SJSA1 (cell line): ENCODE data around the gene GLRX3. TPM values are rescaled to one million over a fixed set of nuclear protein-coding genes. Genes with fewer than 3 reads are reported as not detected.

Experiments
- DNase-seq, 2 experiments: peaks; one replicate each; pipeline ENCODE4 v3.0.0-alpha.2; 2015 to 2020; ENCODE audit warnings: low spot score in 2 of 2, low read depth in 1 of 2
- H3K27ac ChIP-seq: fragments of 250-450 bp; sonication (Bioruptor Pico); 2 replicates; pipeline ENCODE4 v1.5.1; 2020; ENCODE audit warnings: mild to moderate bottlenecking, moderate library complexity
- H3K27me3 ChIP-seq: fragments of 250-450 bp; sonication (Bioruptor Pico); replicated peaks from 2 replicates; pipeline ENCODE4 v1.5.1; 2020; ENCODE audit warnings: mild to moderate bottlenecking, moderate library complexity
- H3K36me3 ChIP-seq: fragments of 250-450 bp; sonication (Bioruptor Pico); 2 replicates; pipeline ENCODE4 v1.5.1; 2020; ENCODE audit warnings: mild to moderate bottlenecking
- H3K4me1 ChIP-seq: fragments of 250-450 bp; sonication (Bioruptor Pico); replicated peaks from 2 replicates; pipeline ENCODE4 v1.6.1; 2021; ENCODE audit warnings: mild to moderate bottlenecking
- H3K4me3 ChIP-seq: fragments of 250-450 bp; sonication (Bioruptor Pico); 2 replicates; pipeline ENCODE4 v1.5.1; 2020; ENCODE audit warnings: mild to moderate bottlenecking
- H3K9me3 ChIP-seq: fragments of 250-450 bp; sonication (Bioruptor Pico); replicated peaks from 2 replicates; pipeline ENCODE4 v1.5.1; 2020; ENCODE audit warnings: mild to moderate bottlenecking
- total RNA-seq: library from RNA; depleted of rRNA; stranded (reverse); fragments of >200 nt; shearing (Covaris generic); gene quantifications from 2 replicates; pipeline ENCODE4 v1.2.3, GENCODE V29; 2014; rRNA removed

Gene GLRX3
- total RNA-seq, 1 experiment from 2014 or later, result 221 TPM

GRCh38 chr10:130215151-130215930, 79.2 kb downstream of the GLRX3 start:
- no peaks in the 10 kb centered on the region for H3K27me3 ChIP-seq
- no peaks in the 10 kb centered on the region for H3K9me3 ChIP-seq
- H3K36me3 ChIP-seq, result no peaks in the 10 kb centered on the region
- no peaks in the 10 kb centered on the region for H3K4me1 ChIP-seq
- H3K4me3 ChIP-seq, result no peak overlapping the region
- H3K27ac ChIP-seq, result no peak overlapping the region
- no peak for DNase-seq

DNA sequence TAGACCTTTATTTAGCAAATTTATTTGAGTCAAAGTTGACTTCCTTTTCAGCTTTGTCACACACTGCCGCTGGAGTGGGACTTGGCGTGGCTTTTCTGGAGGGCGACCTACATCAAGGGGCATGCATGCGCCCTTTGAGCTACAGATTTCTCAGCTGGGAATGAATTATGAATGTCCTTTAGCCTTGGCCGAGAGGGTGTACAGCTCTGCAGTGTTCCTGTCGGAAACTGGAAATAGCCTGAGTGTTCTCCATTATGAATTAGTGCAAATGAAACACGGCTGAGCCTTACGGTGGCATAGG, 79.7 kb downstream of the GLRX3 start:
- no peak overlapping the region for H3K4me3 ChIP-seq
- no peak overlapping the region for H3K27ac ChIP-seq
- H3K9me3 ChIP-seq, result no peaks in the 10 kb centered on the region
- H3K27me3 ChIP-seq, result no peaks in the 10 kb centered on the region
- DNase-seq, result no peak
- no peaks in the 10 kb centered on the region for H3K36me3 ChIP-seq
- H3K4me1 ChIP-seq, result no peaks in the 10 kb centered on the region

DNA sequence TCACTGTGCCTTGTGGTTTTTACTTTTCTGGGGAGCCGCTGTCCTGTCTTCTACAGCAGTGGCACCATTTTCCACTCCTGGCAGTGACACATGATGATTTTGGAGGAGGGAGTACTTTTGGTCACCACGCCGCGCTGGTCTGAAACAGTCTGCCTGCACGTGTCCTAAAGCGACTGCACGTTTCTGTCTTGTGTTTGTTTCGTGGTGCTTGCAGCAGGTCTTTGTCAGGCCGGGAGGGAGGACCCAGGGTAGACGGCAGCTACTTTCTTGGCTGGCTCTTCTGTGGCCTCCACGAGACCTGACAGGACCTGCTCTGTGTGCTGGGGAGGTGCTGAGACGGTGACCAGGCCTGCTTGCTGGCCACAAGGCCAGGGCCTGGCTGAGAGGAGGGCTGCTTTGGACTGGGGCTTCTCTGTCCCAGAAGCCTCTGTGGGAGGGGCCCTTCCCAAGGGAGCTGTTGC, 82.0 kb downstream of the GLRX3 start:
- no peaks in the 10 kb centered on the region for H3K36me3 ChIP-seq
- no peaks in the 10 kb centered on the region for H3K27me3 ChIP-seq
- H3K9me3 ChIP-seq, result no peaks in the 10 kb centered on the region
- no peaks in the 10 kb centered on the region for H3K4me1 ChIP-seq
- no peak overlapping the region for H3K27ac ChIP-seq
- no peak overlapping the region for H3K4me3 ChIP-seq
- DNase-seq, result peak in 1 of 2 experiments; percentile 31

DNA sequence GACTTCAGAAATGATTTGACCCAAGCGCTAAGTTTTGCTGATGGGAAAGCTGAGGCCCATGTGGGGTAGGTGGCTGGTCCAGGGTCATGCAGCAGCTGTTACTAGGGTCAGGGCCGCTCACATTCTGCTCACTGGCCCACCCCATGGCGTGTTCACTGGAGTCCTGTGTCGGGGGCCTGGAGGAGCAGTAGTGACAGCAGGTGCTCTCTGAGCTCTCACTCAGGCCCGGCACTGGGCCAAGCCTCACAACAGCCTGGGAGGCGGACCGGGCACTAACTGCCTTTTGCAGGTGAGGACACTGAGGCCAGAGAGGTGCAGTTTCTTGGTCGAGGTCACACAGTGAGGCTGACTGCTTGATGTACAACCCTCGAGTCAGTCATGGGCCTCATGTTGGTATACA, 82.7 kb downstream of the GLRX3 start:
- peak in 1 of 2 experiments; percentile 19 for DNase-seq
- no peaks in the 10 kb centered on the region for H3K27me3 ChIP-seq
- no peaks in the 10 kb centered on the region for H3K9me3 ChIP-seq
- H3K4me1 ChIP-seq, result no peaks in the 10 kb centered on the region
- H3K4me3 ChIP-seq, result no peak overlapping the region
- no peak overlapping the region for H3K27ac ChIP-seq
- H3K36me3 ChIP-seq, result no peaks in the 10 kb centered on the region

GRCh38 chr10:130220251-130221185, 84.3 kb downstream of the GLRX3 start:
- Histone ChIP-seq H3K4me1 (no peaks in the 10 kb centered on the region), H3K4me3 (no peak overlapping the region), H3K27ac (no peak overlapping the region), H3K36me3 (no peaks in the 10 kb centered on the region), H3K27me3 (no peaks in the 10 kb centered on the region), H3K9me3 (no peaks in the 10 kb centered on the region; the same call in 1 of the 2 replicates)
- DNase-seq, result peak in 1 of 2 experiments; percentile 38

- H3K27ac ChIP-seq, result no peak overlapping the region
- no peak overlapping the region for H3K4me3 ChIP-seq
- no peaks in the 10 kb centered on the region for H3K27me3 ChIP-seq
- peak in 1 of 2 experiments; percentile 26 for DNase-seq
- no peaks in the 10 kb centered on the region; the same call in 1 of the 2 replicates for H3K9me3 ChIP-seq
- no peaks in the 10 kb centered on the region for H3K36me3 ChIP-seq
- no peaks in the 10 kb centered on the region for H3K4me1 ChIP-seq
These were observed 85.5 kb downstream of the GLRX3 start for GRCh38 chr10:130221456-130222375.

GRCh38 chr10:130222381-130222780, 86.2 kb downstream of the GLRX3 start:
- no peak overlapping the region for H3K27ac ChIP-seq
- H3K4me3 ChIP-seq, result no peak overlapping the region
- no peaks in the 10 kb centered on the region for H3K4me1 ChIP-seq
- no peaks in the 10 kb centered on the region for H3K36me3 ChIP-seq
- no peaks in the 10 kb centered on the region for H3K27me3 ChIP-seq
- DNase-seq, result peak in 1 of 2 experiments; percentile 15
- no peaks in the 10 kb centered on the region; the same call in 1 of the 2 replicates for H3K9me3 ChIP-seq

- Histone ChIP-seq H3K36me3 (no peaks in the 10 kb centered on the region), H3K27ac (no peak overlapping the region), H3K4me1 (no peaks in the 10 kb centered on the region), H3K4me3 (no peak overlapping the region), H3K9me3 (no peaks in the 10 kb centered on the region; the same call in 1 of the 2 replicates), H3K27me3 (no peaks in the 10 kb centered on the region)
- peak in 1 of 2 experiments; percentile 13 for DNase-seq
These were observed 88.0 kb downstream of the GLRX3 start for GRCh38 chr10:130224228-130224627.

GRCh38 chr10:130226012-130226411, 89.8 kb downstream of the GLRX3 start:
- no peaks in the 10 kb centered on the region for H3K27me3 ChIP-seq
- H3K27ac ChIP-seq, result no peak overlapping the region
- no peaks in the 10 kb centered on the region; the same call in 1 of the 2 replicates for H3K9me3 ChIP-seq
- no peak for DNase-seq
- H3K4me3 ChIP-seq, result no peak overlapping the region
- H3K4me1 ChIP-seq, result no peaks in the 10 kb centered on the region
- no peaks in the 10 kb centered on the region for H3K36me3 ChIP-seq

- no peaks in the 10 kb centered on the region; the same call in 1 of the 2 replicates for H3K9me3 ChIP-seq
- H3K4me3 ChIP-seq, result no peak overlapping the region
- no peaks in the 10 kb centered on the region for H3K36me3 ChIP-seq
- no peaks in the 10 kb centered on the region for H3K27me3 ChIP-seq
- H3K27ac ChIP-seq, result no peak overlapping the region
- peak in 1 of 2 experiments; percentile 5 for DNase-seq
- no peaks in the 10 kb centered on the region for H3K4me1 ChIP-seq
These were observed 91.7 kb downstream of the GLRX3 start for GRCh38 chr10:130227883-130228282.

Other genes with a start within 250 kb of the GLRX3 start
- not detected in 2 replicates for gene EBF3, start 172.1 kb upstream of the GLRX3 start, total RNA-seq
- 0.16 TPM in 1 of 2 replicates, not detected in the other for gene C10orf143, start 25.6 kb upstream of the GLRX3 start, total RNA-seq